Measurements from ENCODE around the gene GNB3.
A peak's percentile ranks its signal among the peaks of the same experiment; 100 is the strongest.

Gene GNB3

DNA sequence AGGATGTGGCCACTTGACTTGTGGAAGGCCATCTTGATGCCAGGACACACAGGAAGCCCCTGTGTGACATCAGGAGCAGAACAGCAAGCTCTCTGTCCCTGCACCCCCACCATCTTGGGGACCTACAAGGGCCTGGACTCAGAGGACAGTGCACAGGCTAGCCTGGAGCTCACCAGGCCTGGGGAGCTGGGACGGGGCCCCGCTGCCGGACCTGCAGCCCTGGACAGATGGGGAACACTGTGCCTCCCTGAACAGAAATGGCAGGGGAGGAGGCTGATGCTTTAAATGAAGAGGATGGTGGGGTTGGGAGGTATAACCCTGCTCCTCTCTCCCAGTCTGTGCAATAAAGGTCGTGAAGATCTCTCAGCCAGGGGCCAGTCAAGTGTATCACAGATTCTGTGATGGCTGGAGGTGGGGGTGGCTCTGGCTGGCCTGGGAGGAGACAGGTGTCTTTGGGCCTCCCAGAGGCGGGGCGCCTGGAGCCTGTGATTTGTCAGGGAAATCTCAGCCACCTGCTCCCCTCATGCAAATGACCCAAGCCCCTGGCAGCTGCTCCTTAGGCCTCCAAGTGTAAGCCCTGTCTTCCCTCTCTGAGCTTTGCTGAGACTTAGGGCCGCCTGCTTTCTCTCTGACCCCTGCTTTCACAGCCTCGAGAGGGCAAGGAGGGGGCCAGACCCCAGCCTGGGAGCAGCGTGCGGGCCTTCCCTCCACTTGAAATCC, 1.1 kb upstream of the GNB3 start:
- Mint-ChIP-seq H3K27me3 (no peaks in the 10 kb centered on the region), H3K9me3 (no peaks in the 10 kb centered on the region), H3K27ac (no peak overlapping the region), H3K36me3 (ENCODE audit: low read depth) (no peaks in the 10 kb centered on the region), H3K4me1 (ENCODE audit: low read depth) (no peaks in the 10 kb centered on the region), H3K4me3 (no peak overlapping the region)

DNA sequence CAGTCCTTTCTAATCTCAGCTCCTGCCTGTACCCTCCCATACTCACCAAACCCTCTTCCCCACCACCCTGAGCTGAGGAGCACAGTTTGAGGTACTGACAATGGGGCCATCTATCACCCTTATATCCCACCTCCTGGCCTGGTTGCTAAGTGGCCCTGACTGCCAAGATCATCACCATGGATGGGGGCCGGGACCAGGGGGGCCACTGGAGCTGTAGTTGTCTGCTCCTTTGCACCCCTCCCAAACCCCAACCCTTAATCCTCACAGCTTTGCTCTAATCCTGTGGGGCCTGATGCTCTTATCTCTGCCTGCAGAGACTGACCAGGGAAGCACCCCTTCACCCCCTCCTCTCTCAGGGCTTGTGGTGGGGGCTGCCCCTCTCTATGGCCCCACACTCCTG, 395 bp upstream of the GNB3 start:
- Mint-ChIP-seq H3K4me1 (ENCODE audit: low read depth) (no peaks in the 10 kb centered on the region), H3K27me3 (no peaks in the 10 kb centered on the region), H3K4me3 (no peak overlapping the region), H3K27ac (no peak overlapping the region), H3K9me3 (no peaks in the 10 kb centered on the region), H3K36me3 (ENCODE audit: low read depth) (peaks cover 4% of the 10 kb centered on the region)

- no peaks in the 10 kb centered on the region for H3K9me3 Mint-ChIP-seq
- peaks cover 4% of the 10 kb centered on the region for H3K36me3 Mint-ChIP-seq (ENCODE audit: low read depth)
- no peaks in the 10 kb centered on the region for H3K27me3 Mint-ChIP-seq
- no peaks in the 10 kb centered on the region for H3K4me1 Mint-ChIP-seq (ENCODE audit: low read depth)
- no peak overlapping the region for H3K27ac Mint-ChIP-seq
- H3K4me3 Mint-ChIP-seq: no peak overlapping the region
Measured at GRCh38 chr12:6842075-6842474, 1.4 kb downstream of the GNB3 start.

DNA sequence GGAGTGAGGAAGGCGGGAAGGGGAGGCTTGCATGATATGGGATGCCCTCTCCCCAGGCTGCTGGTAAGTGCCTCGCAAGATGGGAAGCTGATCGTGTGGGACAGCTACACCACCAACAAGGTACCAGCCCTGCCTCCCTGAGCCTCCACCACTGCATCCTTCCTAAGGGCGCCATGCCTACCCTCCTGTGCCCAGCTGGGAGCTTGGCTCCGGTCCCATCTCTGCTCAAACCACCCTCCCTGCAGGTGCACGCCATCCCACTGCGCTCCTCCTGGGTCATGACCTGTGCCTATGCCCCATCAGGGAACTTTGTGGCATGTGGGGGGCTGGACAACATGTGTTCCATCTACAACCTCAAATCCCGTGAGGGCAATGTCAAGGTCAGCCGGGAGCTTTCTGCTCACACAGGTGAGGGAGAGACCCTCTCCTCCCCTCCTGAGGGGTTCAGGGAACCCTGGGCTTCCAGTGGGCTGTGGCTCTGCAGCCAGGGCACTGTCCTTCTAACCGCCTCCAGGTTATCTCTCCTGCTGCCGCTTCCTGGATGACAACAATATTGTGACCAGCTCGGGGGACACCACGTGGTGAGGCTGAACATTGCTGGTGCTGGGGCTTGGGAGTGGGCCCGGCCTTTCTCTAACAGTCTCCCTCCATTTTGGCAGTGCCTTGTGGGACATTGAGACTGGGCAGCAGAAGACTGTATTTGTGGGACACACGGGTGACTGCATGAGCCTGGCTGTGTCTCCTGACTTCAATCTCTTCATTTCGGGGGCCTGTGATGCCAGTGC, 2.6 kb downstream of the GNB3 start:
- H3K27me3 Mint-ChIP-seq: no peaks in the 10 kb centered on the region
- no peak overlapping the region for H3K27ac Mint-ChIP-seq
- peaks cover 13% of the 10 kb centered on the region for H3K36me3 Mint-ChIP-seq (ENCODE audit: low read depth)
- H3K4me1 Mint-ChIP-seq (ENCODE audit: low read depth): peaks cover 2% of the 10 kb centered on the region
- no peak overlapping the region for H3K4me3 Mint-ChIP-seq
- no peaks in the 10 kb centered on the region for H3K9me3 Mint-ChIP-seq

DNA sequence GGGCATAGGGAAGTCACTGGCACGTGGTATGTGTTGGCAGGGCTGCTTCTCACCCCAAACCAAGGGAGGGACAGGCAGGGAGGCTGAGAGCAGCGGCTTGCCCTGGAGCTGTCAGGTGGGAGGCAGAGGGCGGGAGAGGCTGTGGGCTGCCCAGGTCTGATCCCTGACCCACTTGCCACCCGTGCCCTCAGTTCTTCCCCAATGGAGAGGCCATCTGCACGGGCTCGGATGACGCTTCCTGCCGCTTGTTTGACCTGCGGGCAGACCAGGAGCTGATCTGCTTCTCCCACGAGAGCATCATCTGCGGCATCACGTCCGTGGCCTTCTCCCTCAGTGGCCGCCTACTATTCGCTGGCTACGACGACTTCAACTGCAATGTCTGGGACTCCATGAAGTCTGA, 4.7 kb downstream of the GNB3 start:
- no peak overlapping the region for H3K27ac Mint-ChIP-seq
- peaks cover 30% of the 10 kb centered on the region for H3K36me3 Mint-ChIP-seq (ENCODE audit: low read depth)
- H3K9me3 Mint-ChIP-seq: no peaks in the 10 kb centered on the region
- H3K4me1 Mint-ChIP-seq (ENCODE audit: low read depth): peaks cover 19% of the 10 kb centered on the region
- no peak overlapping the region for H3K4me3 Mint-ChIP-seq
- H3K27me3 Mint-ChIP-seq: no peaks in the 10 kb centered on the region

DNA sequence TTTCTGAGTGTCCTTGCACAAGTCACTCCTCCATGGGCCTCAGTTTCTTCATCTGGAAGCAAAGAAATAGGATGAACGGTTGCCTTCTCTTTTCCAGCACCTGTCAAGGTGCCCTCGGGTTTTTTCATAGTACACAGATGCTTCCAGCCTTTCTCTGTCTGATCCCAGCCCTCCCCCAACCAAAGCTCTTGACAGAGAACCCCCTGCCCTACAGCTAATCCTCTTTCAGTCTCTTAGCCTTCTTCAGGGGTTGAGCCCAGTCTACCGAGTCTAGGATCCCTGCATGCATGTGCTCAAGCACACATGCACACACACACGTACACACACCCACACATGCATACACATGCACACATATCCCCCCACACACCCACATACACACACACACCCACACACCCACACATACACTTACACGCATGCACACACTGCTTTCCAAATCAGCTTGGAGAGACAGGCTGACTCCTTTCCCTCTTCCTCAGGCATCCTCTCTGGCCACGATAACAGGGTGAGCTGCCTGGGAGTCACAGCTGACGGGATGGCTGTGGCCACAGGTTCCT, 5.7 kb downstream of the GNB3 start:
- no peak overlapping the region for H3K27ac Mint-ChIP-seq
- no peak overlapping the region for H3K4me3 Mint-ChIP-seq
- H3K4me1 Mint-ChIP-seq (ENCODE audit: low read depth): peaks cover 27% of the 10 kb centered on the region
- H3K9me3 Mint-ChIP-seq: no peaks in the 10 kb centered on the region
- no peaks in the 10 kb centered on the region for H3K27me3 Mint-ChIP-seq
- H3K36me3 Mint-ChIP-seq (ENCODE audit: low read depth): peaks cover 30% of the 10 kb centered on the region

DNA sequence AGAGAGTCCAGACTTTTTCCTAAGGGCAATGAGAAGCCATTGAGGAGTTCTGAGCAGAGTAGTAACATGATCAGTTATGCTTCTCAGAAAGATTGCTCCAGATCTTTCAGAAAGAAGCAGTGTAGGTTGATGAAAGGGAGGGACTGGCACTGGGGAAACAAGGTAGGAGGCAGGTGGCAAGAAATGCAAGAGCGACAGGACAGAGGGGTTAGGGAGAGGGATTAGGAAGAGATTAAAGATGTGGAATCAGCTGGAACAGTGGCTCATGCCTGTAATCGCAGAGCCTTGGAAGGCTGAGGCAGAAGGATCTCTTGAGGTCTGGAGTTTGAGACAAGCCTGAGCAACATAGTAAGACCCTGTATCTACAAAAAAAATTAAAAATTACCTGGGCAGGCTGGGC, 7.0 kb downstream of the GNB3 start:
- H3K36me3 Mint-ChIP-seq (ENCODE audit: low read depth): peaks cover 30% of the 10 kb centered on the region
- no peaks in the 10 kb centered on the region for H3K9me3 Mint-ChIP-seq
- H3K27ac Mint-ChIP-seq: no peak overlapping the region
- no peak overlapping the region for H3K4me3 Mint-ChIP-seq
- H3K27me3 Mint-ChIP-seq: no peaks in the 10 kb centered on the region
- peaks cover 28% of the 10 kb centered on the region for H3K4me1 Mint-ChIP-seq (ENCODE audit: low read depth)

- Mint-ChIP-seq H3K27ac (peak overlapping the region; percentile 53), H3K36me3 (ENCODE audit: low read depth) (peaks cover 30% of the 10 kb centered on the region), H3K9me3 (no peaks in the 10 kb centered on the region), H3K27me3 (no peaks in the 10 kb centered on the region), H3K4me3 (peak overlapping the region; percentile 95), H3K4me1 (ENCODE audit: low read depth) (peaks cover 42% of the 10 kb centered on the region)
Measured at GRCh38 chr12:6849427-6849826, 8.7 kb downstream of the GNB3 start.

DNA sequence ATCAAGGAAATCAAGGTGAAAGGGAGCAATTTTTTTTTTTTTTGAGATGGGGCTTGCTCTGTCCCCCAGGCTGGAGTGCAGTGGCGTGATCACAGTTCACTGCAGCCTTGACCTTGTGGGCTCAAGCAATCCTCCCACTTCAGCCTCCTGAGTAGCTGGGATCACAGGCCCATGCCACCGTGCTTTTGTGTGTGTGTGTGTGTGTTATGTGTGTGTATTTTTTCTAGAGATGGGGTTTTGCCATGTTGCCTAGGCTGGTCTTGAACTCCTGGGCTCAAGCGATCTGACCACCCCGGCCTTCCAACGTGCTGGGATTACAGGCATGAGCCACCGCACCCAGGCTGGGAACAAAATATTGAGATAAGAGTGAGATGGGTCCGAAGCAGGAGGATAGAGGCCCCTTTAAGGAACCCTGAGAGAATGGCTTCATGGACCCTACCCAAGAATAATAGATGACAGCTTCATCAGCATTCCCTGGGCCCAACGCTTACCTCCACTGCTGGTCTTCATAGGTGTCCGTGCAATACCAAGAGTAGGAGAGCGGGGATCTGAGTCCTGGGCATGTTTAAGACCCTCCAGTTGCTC, 9.3 kb downstream of the GNB3 start:
- Mint-ChIP-seq H3K9me3 (no peaks in the 10 kb centered on the region), H3K36me3 (ENCODE audit: low read depth) (peaks cover 30% of the 10 kb centered on the region), H3K4me1 (ENCODE audit: low read depth) (peaks cover 47% of the 10 kb centered on the region), H3K27me3 (no peaks in the 10 kb centered on the region), H3K27ac (peak overlapping the region; percentile 53), H3K4me3 (peak overlapping the region; percentile 95)

GRCh38 chr12:6850796-6851152, 10.0 kb downstream of the GNB3 start:
- H3K27me3 Mint-ChIP-seq: no peaks in the 10 kb centered on the region
- no peaks in the 10 kb centered on the region for H3K9me3 Mint-ChIP-seq
- peaks cover 33% of the 10 kb centered on the region for H3K36me3 Mint-ChIP-seq (ENCODE audit: low read depth)
- peaks cover 48% of the 10 kb centered on the region for H3K4me1 Mint-ChIP-seq (ENCODE audit: low read depth)
- peak overlapping the region; percentile 95 for H3K4me3 Mint-ChIP-seq
- H3K27ac Mint-ChIP-seq: peak overlapping the region; percentile 99

GRCh38 chr12:6851153-6851920, 10.6 kb downstream of the GNB3 start, which contains the start of gene CDCA3:
Gene CDCA3, minus strand, starts transcription at chr12:6851286. Its CDS starts 334 bp downstream, at chr12:6850952.
- peaks cover 50% of the 10 kb centered on the region for H3K4me1 Mint-ChIP-seq (ENCODE audit: low read depth)
- H3K4me3 Mint-ChIP-seq: peak within 1 kb of the TSS; percentile 95
- H3K27me3 Mint-ChIP-seq: no peaks in the 10 kb centered on the region
- peaks cover 38% of the 10 kb centered on the region for H3K36me3 Mint-ChIP-seq (ENCODE audit: low read depth)
- H3K27ac Mint-ChIP-seq: peak within 1 kb of the TSS; percentile 99
- no peaks in the 10 kb centered on the region for H3K9me3 Mint-ChIP-seq

- H3K27ac Mint-ChIP-seq: peak within 1 kb of the TSS; percentile 99
- peaks cover 50% of the 10 kb centered on the region for H3K4me1 Mint-ChIP-seq (ENCODE audit: low read depth)
- no peaks in the 10 kb centered on the region for H3K9me3 Mint-ChIP-seq
- H3K4me3 Mint-ChIP-seq: peak within 1 kb of the TSS; percentile 95
- H3K27me3 Mint-ChIP-seq: no peaks in the 10 kb centered on the region
- peaks cover 46% of the 10 kb centered on the region for H3K36me3 Mint-ChIP-seq (ENCODE audit: low read depth)
Measured at GRCh38 chr12:6851921-6852650, 11.4 kb downstream of the GNB3 start, which contains the start of gene USP5. Gene USP5, plus strand, starts transcription at chr12:6852150. Its CDS starts 30 bp downstream, at chr12:6852180.

DNA sequence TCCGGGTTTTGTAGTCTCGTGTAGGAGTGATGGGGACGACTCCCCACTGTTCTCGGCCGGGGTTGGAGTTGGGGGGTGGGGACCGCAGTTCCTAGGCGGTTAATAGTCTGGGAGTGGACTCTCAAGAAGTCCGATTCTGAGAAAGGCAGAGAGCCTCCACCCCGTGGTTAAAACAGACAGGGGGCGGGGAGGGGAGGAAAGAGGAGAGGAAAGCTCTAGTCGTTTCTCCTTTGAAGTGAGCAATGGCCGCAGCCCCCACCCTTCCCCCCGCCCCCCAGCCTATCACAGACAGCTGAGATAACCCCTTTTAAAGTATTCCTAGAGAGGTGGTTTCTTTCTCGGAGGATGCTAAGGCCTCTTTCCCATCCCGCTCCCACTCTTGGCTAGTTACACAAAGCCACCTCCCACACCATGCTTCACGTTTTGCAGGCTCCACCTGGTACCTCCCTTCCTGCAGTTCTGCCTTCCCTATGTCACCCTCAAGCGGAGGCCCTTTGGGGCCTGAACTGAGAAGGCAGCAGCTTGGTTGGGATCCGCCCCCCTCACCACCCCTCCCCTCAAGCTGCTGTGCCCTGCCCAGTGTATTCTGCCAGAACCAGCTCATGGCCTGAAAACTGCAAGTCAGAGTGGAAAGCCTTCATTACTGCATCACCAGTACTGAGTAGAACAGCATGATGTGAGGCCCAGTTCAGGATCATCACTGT, 12.1 kb downstream of the GNB3 start:
- peaks cover 47% of the 10 kb centered on the region for H3K36me3 Mint-ChIP-seq (ENCODE audit: low read depth)
- peak overlapping the region; percentile 95 for H3K4me3 Mint-ChIP-seq
- H3K4me1 Mint-ChIP-seq (ENCODE audit: low read depth): peaks cover 50% of the 10 kb centered on the region
- H3K9me3 Mint-ChIP-seq: no peaks in the 10 kb centered on the region
- no peaks in the 10 kb centered on the region for H3K27me3 Mint-ChIP-seq
- peak overlapping the region; percentile 98 for H3K27ac Mint-ChIP-seq

All from stimulated activated naive CD8-positive, alpha-beta T cell treated with anti-CD3 and anti-CD28 coated beads, Interleukin-15, Interleukin-2, amounts not matched to agents 100 ng/mL and 50 ng/mL, for 24 hours (primary cell).